ENCODE results near the gene XRRA1.

- TF ChIP-seq USF2 (IDR thresholded peaks at IDR 0.05; ENCODE audit: low read depth, low read length): no peak
- TF ChIP-seq POLR2A (IDR thresholded peaks at IDR 0.05; ENCODE audit: low read depth, low read length): no peak
- TF ChIP-seq, protein P1, sequence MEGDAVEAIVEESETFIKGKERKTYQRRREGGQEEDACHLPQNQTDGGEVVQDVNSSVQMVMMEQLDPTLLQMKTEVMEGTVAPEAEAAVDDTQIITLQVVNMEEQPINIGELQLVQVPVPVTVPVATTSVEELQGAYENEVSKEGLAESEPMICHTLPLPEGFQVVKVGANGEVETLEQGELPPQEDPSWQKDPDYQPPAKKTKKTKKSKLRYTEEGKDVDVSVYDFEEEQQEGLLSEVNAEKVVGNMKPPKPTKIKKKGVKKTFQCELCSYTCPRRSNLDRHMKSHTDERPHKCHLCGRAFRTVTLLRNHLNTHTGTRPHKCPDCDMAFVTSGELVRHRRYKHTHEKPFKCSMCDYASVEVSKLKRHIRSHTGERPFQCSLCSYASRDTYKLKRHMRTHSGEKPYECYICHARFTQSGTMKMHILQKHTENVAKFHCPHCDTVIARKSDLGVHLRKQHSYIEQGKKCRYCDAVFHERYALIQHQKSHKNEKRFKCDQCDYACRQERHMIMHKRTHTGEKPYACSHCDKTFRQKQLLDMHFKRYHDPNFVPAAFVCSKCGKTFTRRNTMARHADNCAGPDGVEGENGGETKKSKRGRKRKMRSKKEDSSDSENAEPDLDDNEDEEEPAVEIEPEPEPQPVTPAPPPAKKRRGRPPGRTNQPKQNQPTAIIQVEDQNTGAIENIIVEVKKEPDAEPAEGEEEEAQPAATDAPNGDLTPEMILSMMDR (conservative IDR thresholded peaks at IDR 0.05; ENCODE audit: low read depth, low read length): no peak
- no peak for TF ChIP-seq CEBPB (IDR thresholded peaks at IDR 0.05; ENCODE audit: low read depth, low read length)
- no peak for TF ChIP-seq BHLHE40 (IDR thresholded peaks at IDR 0.05; ENCODE audit: low read depth, low read length)
- no peak for TF ChIP-seq ELK1 (IDR thresholded peaks at IDR 0.05; ENCODE audit: borderline replicate concordance, low read depth, low read length)
- TF ChIP-seq MAFK (IDR thresholded peaks at IDR 0.05; ENCODE audit: low read depth, low read length): no peak
- no peak for TF ChIP-seq MAZ (IDR thresholded peaks at IDR 0.05; ENCODE audit: borderline replicate concordance, low read depth, low read length)
- no peak for TF ChIP-seq RAD21 (IDR thresholded peaks at IDR 0.05; ENCODE audit: low read length)
These were observed 111.7 kb downstream of the XRRA1 start for GRCh38 chr11:74837191-74837590.
